Neural progenitor cell (in vitro differentiated cells): ENCODE results near the gene CRYBB1. TPM values are rescaled to one million over a fixed set of nuclear protein-coding genes. Genes with fewer than 3 reads are reported as not detected.

Experiments
- DNase-seq: peaks from one replicate; pipeline ENCODE4 v3.0.0-alpha.2; 2016; ENCODE audit warnings: low spot score
- H2AFZ ChIP-seq: fragments of 200-600 bp; sonication (generic); replicated peaks from 2 replicates; pipeline ENCODE4 v1.6.1; 2016; ENCODE audit warnings: antibody characterized with exemption
- H3F3A ChIP-seq: fragments of 200-600 bp; sonication (generic); 2 replicates; pipeline ENCODE4 v1.6.1; 2016; ENCODE audit warnings: antibody characterized with exemption, low read depth
- H3K27ac ChIP-seq: fragments of 200-600 bp; sonication (generic); 2 replicates; pipeline ENCODE4 v1.5.1; 2016; ENCODE audit warnings: mild to moderate bottlenecking
- H3K27me3 ChIP-seq: fragments of 200-600 bp; sonication (generic); 2 replicates; pipeline ENCODE4 v1.6.1; 2016; ENCODE audit warnings: mild to moderate bottlenecking, moderate library complexity
- H3K36me3 ChIP-seq: fragments of 200-600 bp; sonication (generic); 2 replicates; pipeline ENCODE4 v1.5.1; 2016
- H3K4me1 ChIP-seq: fragments of 200-600 bp; sonication (generic); 2 replicates; pipeline ENCODE4 v1.6.1; 2016; ENCODE audit warnings: mixed run types
- H3K4me2 ChIP-seq: fragments of 200-600 bp; sonication (generic); 2 replicates; pipeline ENCODE4 v1.6.1; 2016
- H3K4me3 ChIP-seq: fragments of 200-600 bp; sonication (generic); 2 replicates; pipeline ENCODE4 v1.5.1; 2016
- H3K79me2 ChIP-seq: fragments of 200-600 bp; sonication (generic); 2 replicates; pipeline ENCODE4 v1.6.1; 2016; ENCODE audit warnings: low read depth
- H3K9ac ChIP-seq: fragments of 200-600 bp; sonication (generic); 2 replicates; pipeline ENCODE4 v1.6.1; 2016
- H3K9me3 ChIP-seq: fragments of 200-600 bp; sonication (generic); 2 replicates; pipeline ENCODE4 v1.5.1; 2016; ENCODE audit warnings: low read depth
- H4K20me1 ChIP-seq: fragments of 200-600 bp; sonication (generic); 2 replicates; pipeline ENCODE4 v1.6.1; 2016; ENCODE audit warnings: low read depth
- H3K27ac Mint-ChIP-seq: 3 replicates; pipeline ENCODE4 v1.8.0; 2021; ENCODE audit warnings: mixed read lengths
- H3K27me3 Mint-ChIP-seq: 2 replicates; pipeline ENCODE4 v1.8.0; 2022; ENCODE audit warnings: low read depth, mild to moderate bottlenecking, inconsistent platforms, moderate library complexity, mixed read lengths; ENCODE audit not compliant: insufficient read depth
- H3K36me3 Mint-ChIP-seq: 3 replicates; pipeline ENCODE4 v1.8.0; 2021; ENCODE audit warnings: mixed read lengths
- H3K4me1 Mint-ChIP-seq: 3 replicates; pipeline ENCODE4 v1.8.0; 2021; ENCODE audit warnings: mixed read lengths
- H3K4me3 Mint-ChIP-seq: 3 replicates; pipeline ENCODE4 v1.8.0; 2021; ENCODE audit warnings: mild to moderate bottlenecking, moderate library complexity, mixed read lengths
- H3K9me3 Mint-ChIP-seq: 3 replicates; pipeline ENCODE4 v1.8.0; 2020; ENCODE audit warnings: mixed read lengths
- CTCF ChIP-seq: fragments of 200-600 bp; sonication (generic); IDR thresholded peaks from 2 replicates; pipeline ENCODE4 v1.5.1; 2017; ENCODE audit warnings: antibody characterized with exemption, mild to moderate bottlenecking
- EZH2 ChIP-seq: fragments of 200-600 bp; sonication (generic); IDR thresholded peaks from 2 replicates; pipeline ENCODE4 v1.6.1; 2017; ENCODE audit warnings: antibody characterized with exemption, mild to moderate bottlenecking, moderate library complexity
- EZH2phosphoT487 ChIP-seq: fragments of 200-600 bp; sonication (generic); IDR thresholded peaks from 2 replicates; pipeline ENCODE4 v1.6.1; 2017; ENCODE audit warnings: antibody characterized with exemption
- total RNA-seq: library from RNA; depleted of rRNA; stranded (reverse); fragments of >200 nt; gene quantifications from 2 replicates; pipeline ENCODE4 v1.2.3, GENCODE V29; 2015; ENCODE audit warnings: low replicate concordance

Gene CRYBB1
- total RNA-seq, 1 donor from 2014 or later, result not detected

- H3K79me2 ChIP-seq, result no peaks in the 10 kb centered on the region
- H3K27ac ChIP-seq, result no peak overlapping the region
- H3K36me3 ChIP-seq, result no peaks in the 10 kb centered on the region
- no peaks in the 10 kb centered on the region for H3K9me3 ChIP-seq
- no peak for DNase-seq
- peaks cover 16% of the 10 kb centered on the region for H3F3A ChIP-seq
- Mint-ChIP-seq H3K4me1 (peaks cover 30% of the 10 kb centered on the region), H3K9me3 (no peaks in the 10 kb centered on the region), H3K27me3 (peaks cover 11% of the 10 kb centered on the region), H3K36me3 (no peaks in the 10 kb centered on the region), H3K4me3 (no peak overlapping the region), H3K27ac (no peak overlapping the region)
- H3K4me3 ChIP-seq, result no peak overlapping the region
- H3K4me1 ChIP-seq, result peaks cover 25% of the 10 kb centered on the region
- no peak overlapping the region for H2AFZ ChIP-seq
- no peak overlapping the region for H3K9ac ChIP-seq
- TF ChIP-seq EZH2, result no peak
- TF ChIP-seq CTCF, result no peak
- no peak for TF ChIP-seq EZH2phosphoT487
- H3K4me2 ChIP-seq, result peak overlapping the region; percentile 60
- H4K20me1 ChIP-seq, result no peaks in the 10 kb centered on the region
- peaks cover 22% of the 10 kb centered on the region for H3K27me3 ChIP-seq
Observed at GRCh38 chr22:26609287-26609686, 8.5 kb downstream of the CRYBB1 start.

- Mint-ChIP-seq H3K27ac (peak overlapping the region; percentile 67), H3K36me3 (no peaks in the 10 kb centered on the region), H3K4me1 (peaks cover 18% of the 10 kb centered on the region), H3K27me3 (peaks cover 8% of the 10 kb centered on the region), H3K9me3 (no peaks in the 10 kb centered on the region), H3K4me3 (no peak overlapping the region)
- peaks cover 10% of the 10 kb centered on the region for H3K27me3 ChIP-seq
- H3K36me3 ChIP-seq, result no peaks in the 10 kb centered on the region
- peaks cover 16% of the 10 kb centered on the region for H3F3A ChIP-seq
- peaks cover 19% of the 10 kb centered on the region for H3K4me1 ChIP-seq
- H3K4me2 ChIP-seq, result peak overlapping the region; percentile 60
- no peak overlapping the region for H3K4me3 ChIP-seq
- TF ChIP-seq CTCF (no peak), EZH2phosphoT487 (peak; percentile 37), EZH2 (no peak)
- no peaks in the 10 kb centered on the region for H4K20me1 ChIP-seq
- no peaks in the 10 kb centered on the region for H3K79me2 ChIP-seq
- H3K9ac ChIP-seq, result no peak overlapping the region
- no peaks in the 10 kb centered on the region for H3K9me3 ChIP-seq
- peak; percentile 45 for DNase-seq
- H3K27ac ChIP-seq, result no peak overlapping the region
- no peak overlapping the region for H2AFZ ChIP-seq
Observed at GRCh38 chr22:26608129-26608528, 9.7 kb downstream of the CRYBB1 start.

GRCh38 chr22:26606611-26607010, 11.2 kb downstream of the CRYBB1 start:
- H3K4me3 Mint-ChIP-seq, result no peak overlapping the region
- H3F3A ChIP-seq, result peaks cover 16% of the 10 kb centered on the region
- H3K9me3 ChIP-seq, result no peaks in the 10 kb centered on the region
- no peaks in the 10 kb centered on the region for H3K9me3 Mint-ChIP-seq
- H3K27me3 Mint-ChIP-seq, result peaks cover 9% of the 10 kb centered on the region
- H3K36me3 ChIP-seq, result no peaks in the 10 kb centered on the region
- no peaks in the 10 kb centered on the region for H4K20me1 ChIP-seq
- no peaks in the 10 kb centered on the region for H3K27me3 ChIP-seq
- no peak overlapping the region for H2AFZ ChIP-seq
- H3K27ac ChIP-seq, result no peak overlapping the region
- no peak for DNase-seq
- H3K79me2 ChIP-seq, result no peaks in the 10 kb centered on the region
- no peak for TF ChIP-seq EZH2
- H3K4me2 ChIP-seq, result no peak overlapping the region
- H3K4me3 ChIP-seq, result no peak overlapping the region
- no peaks in the 10 kb centered on the region for H3K36me3 Mint-ChIP-seq
- no peak overlapping the region for H3K27ac Mint-ChIP-seq
- peaks cover 12% of the 10 kb centered on the region for H3K4me1 Mint-ChIP-seq
- peaks cover 19% of the 10 kb centered on the region for H3K4me1 ChIP-seq
- H3K9ac ChIP-seq, result no peak overlapping the region

GRCh38 chr22:26604368-26604767, 13.5 kb downstream of the CRYBB1 start:
- H3K4me3 Mint-ChIP-seq, result no peak overlapping the region
- H3K79me2 ChIP-seq, result no peaks in the 10 kb centered on the region

More at GRCh38 chr22:26604368-26604767, 13.5 kb downstream of the CRYBB1 start:
- no peak overlapping the region for H3K27ac ChIP-seq
- no peaks in the 10 kb centered on the region for H3K36me3 Mint-ChIP-seq
- peaks cover 18% of the 10 kb centered on the region for H3K4me1 ChIP-seq
- peaks cover 18% of the 10 kb centered on the region for H3K4me1 Mint-ChIP-seq
- H2AFZ ChIP-seq, result no peak overlapping the region
- no peak overlapping the region for H3K27ac Mint-ChIP-seq
- H3K4me2 ChIP-seq, result no peak overlapping the region
- H3K9me3 Mint-ChIP-seq, result no peaks in the 10 kb centered on the region
- peaks cover 11% of the 10 kb centered on the region for H3K27me3 Mint-ChIP-seq
- TF ChIP-seq EZH2 (no peak), EZH2phosphoT487 (no peak), CTCF (no peak)
- H4K20me1 ChIP-seq, result no peaks in the 10 kb centered on the region
- peaks cover 16% of the 10 kb centered on the region for H3F3A ChIP-seq
- no peaks in the 10 kb centered on the region for H3K36me3 ChIP-seq
- no peaks in the 10 kb centered on the region for H3K27me3 ChIP-seq
- no peak overlapping the region for H3K4me3 ChIP-seq
- DNase-seq, result no peak
- no peaks in the 10 kb centered on the region for H3K9me3 ChIP-seq
- no peak overlapping the region for H3K9ac ChIP-seq
